ENCODE measurements around the gene MCM3AP. TPM values are rescaled to one million over a fixed set of nuclear protein-coding genes. Genes with fewer than 3 reads are reported as not detected.
A peak's percentile ranks its signal among the peaks of the same experiment; 100 is the strongest.

Gene MCM3AP
- total RNA-seq, 2 donors from 2014 or later = 52.7 to 102 TPM

GRCh38 chr21:46294647-46295176, 9.3 kb upstream of the MCM3AP start:
- intact Hi-C loops (cut with DNase I) = no loop called here
- peaks cover 16% of the 10 kb centered on the region for H3K4me1 ChIP-seq
- no peaks in the 10 kb centered on the region for H3K9me3 ChIP-seq
- H3K27ac ChIP-seq = peak overlapping the region in 1 of 4 donors; percentile 44
- WGBS, 2 donors = 45 to 48% methylated on average over 9 to 10 of the region's 10 CpGs
- no peak overlapping the region for H3K4me3 ChIP-seq
- H3K27me3 ChIP-seq = no peaks in the 10 kb centered on the region
- H3K36me3 ChIP-seq (replicated peaks in 1 of 2; ENCODE audit: insufficient read depth in 1 of 2, low read depth in 2 of 2) = no peaks in the 10 kb centered on the region
- peak in 2 of 4 donors; percentile 17 to 31 for DNase-seq
- ATAC-seq = peak; percentile 41
- TF ChIP-seq CTCF (IDR thresholded peaks at IDR 0.05) (no peak), POLR2A (IDR thresholded peaks at IDR 0.05) (no peak)

GRCh38 chr21:46291561-46291960, 6.2 kb upstream of the MCM3AP start:
- no peak overlapping the region for H3K27ac ChIP-seq
- no peaks in the 10 kb centered on the region for H3K27me3 ChIP-seq
- intact Hi-C loops (cut with DNase I) = no loop called here
- TF ChIP-seq CTCF (IDR thresholded peaks at IDR 0.05) (no peak), POLR2A (IDR thresholded peaks at IDR 0.05) (no peak)
- DNase-seq = no peak
- ATAC-seq = no peak
- no peaks in the 10 kb centered on the region for H3K9me3 ChIP-seq
- peaks cover 14% of the 10 kb centered on the region for H3K4me1 ChIP-seq
- no peaks in the 10 kb centered on the region for H3K36me3 ChIP-seq (replicated peaks in 1 of 2; ENCODE audit: insufficient read depth in 1 of 2, low read depth in 2 of 2)
- 88 to 91% methylated on average over 2 of the region's 2 CpGs for WGBS, 2 donors
- H3K4me3 ChIP-seq = no peak overlapping the region

GRCh38 chr21:46289655-46290179, 4.3 kb upstream of the MCM3AP start:
- H3K9me3 ChIP-seq = no peaks in the 10 kb centered on the region
- ATAC-seq = no peak
- H3K27ac ChIP-seq = no peak overlapping the region
- DNase-seq = no peak
- TF ChIP-seq POLR2A (IDR thresholded peaks at IDR 0.05) (no peak), CTCF (IDR thresholded peaks at IDR 0.05) (no peak)
- peaks cover 19% of the 10 kb centered on the region for H3K4me1 ChIP-seq
- H3K36me3 ChIP-seq (replicated peaks in 1 of 2; ENCODE audit: insufficient read depth in 1 of 2, low read depth in 2 of 2) = no peaks in the 10 kb centered on the region
- intact Hi-C loops (cut with DNase I) = no loop called here
- H3K4me3 ChIP-seq = no peak overlapping the region
- WGBS, 2 donors = 44 to 52% methylated on average over 6 of the region's 6 CpGs
- H3K27me3 ChIP-seq = no peaks in the 10 kb centered on the region

GRCh38 chr21:46287541-46287940, 2.1 kb upstream of the MCM3AP start:
- DNase-seq = no peak
- intact Hi-C loops (cut with DNase I) = no loop called here
- no peaks in the 10 kb centered on the region for H3K9me3 ChIP-seq
- H3K4me1 ChIP-seq = peaks cover 40% of the 10 kb centered on the region
- no peak for ATAC-seq
- H3K27ac ChIP-seq = no peak overlapping the region
- no peak overlapping the region for H3K4me3 ChIP-seq
- WGBS, 2 donors = 85 to 93% methylated on average over 10 of the region's 10 CpGs
- TF ChIP-seq CTCF (IDR thresholded peaks at IDR 0.05) = no peak
- no peaks in the 10 kb centered on the region for H3K27me3 ChIP-seq
- no peaks in the 10 kb centered on the region for H3K36me3 ChIP-seq (replicated peaks in 1 of 2; ENCODE audit: insufficient read depth in 1 of 2, low read depth in 2 of 2)

- intact Hi-C loops (cut with DNase I) = no loop called here
- Histone ChIP-seq H3K27me3 (no peaks in the 10 kb centered on the region), H3K27ac (peak overlapping the region; percentile 82 to 98 (median 90)), H3K4me1 (peaks cover 46% of the 10 kb centered on the region), H3K4me3 (peak overlapping the region; percentile 81 to 91), H3K36me3 (replicated peaks in 1 of 2; ENCODE audit: insufficient read depth in 1 of 2, low read depth in 2 of 2) (no peaks in the 10 kb centered on the region), H3K9me3 (no peaks in the 10 kb centered on the region)
- no peak for TF ChIP-seq CTCF (IDR thresholded peaks at IDR 0.05)
- ATAC-seq (no peak), DNase-seq (no peak)
- 0 to 1% methylated on average over 16 of the region's 16 CpGs for WGBS, 2 donors
Measured at GRCh38 chr21:46286648-46287002, 1.2 kb upstream of the MCM3AP start.

All from body of pancreas (tissue), 4 donors.